MCF 10A (cell line): ENCODE measurements around the gene CNN3. TPM values are rescaled to one million over a fixed set of nuclear protein-coding genes. Genes with fewer than 3 reads are reported as not detected.
A peak's percentile ranks its signal among the peaks of the same experiment; 100 is the strongest.

ENCODE experiments used
- BruUV-seq: library from RNA; stranded (reverse); fragments of 400-500 nt; replicated peaks from 2 replicates; lab custom pipeline; 2021; lab: Mats Ljungman, UMichigan
- CTCF ChIA-PET: fragments of 300-600 bp; sonication (Branson Sonifier 250); formaldehyde crosslinking; extraction: SDS; loops from one replicate; lab custom pipeline; 2021; ENCODE audit warnings: antibody characterized with exemption, inconsistent platforms; lab: Yijun Ruan, JAX
- POLR2A ChIA-PET: fragments of 300-600, 350-650 bp; sonication (Branson Sonifier 250); formaldehyde crosslinking; extraction: SDS; loops from one replicate; lab custom pipeline; 2020; ENCODE audit warnings: antibody characterized with exemption, inconsistent platforms; lab: Yijun Ruan, JAX
- DNase-seq: peaks from one replicate; pipeline ENCODE4 v3.0.0-alpha.2; 2018; ENCODE audit not compliant: unreplicated experiment
- H3K27ac Mint-ChIP-seq: one replicate; pipeline ENCODE4 v1.8.0; 2022; ENCODE audit warnings: mild to moderate bottlenecking, low read depth, mixed read lengths; ENCODE audit not compliant: unreplicated experiment
- H3K27me3 Mint-ChIP-seq: one replicate; pipeline ENCODE4 v1.8.0; 2022; ENCODE audit warnings: mixed read lengths; ENCODE audit not compliant: insufficient read depth, unreplicated experiment
- H3K36me3 Mint-ChIP-seq: one replicate; pipeline ENCODE4 v1.8.0; 2022; ENCODE audit warnings: mild to moderate bottlenecking, moderate library complexity, mixed read lengths; ENCODE audit not compliant: insufficient read depth, unreplicated experiment
- H3K4me1 Mint-ChIP-seq: one replicate; pipeline ENCODE4 v1.8.0; 2022; ENCODE audit warnings: mixed read lengths; ENCODE audit not compliant: insufficient read depth, unreplicated experiment
- H3K4me3 Mint-ChIP-seq: one replicate; pipeline ENCODE4 v1.8.0; 2022; ENCODE audit warnings: mild to moderate bottlenecking, moderate library complexity, mixed read lengths; ENCODE audit not compliant: unreplicated experiment
- H3K9me3 Mint-ChIP-seq: one replicate; pipeline ENCODE4 v1.8.0; 2022; ENCODE audit warnings: mixed read lengths; ENCODE audit not compliant: unreplicated experiment
- CTCF ChIP-seq: fragments of 200-600 bp; IDR thresholded peaks from one replicate; pipeline ENCODE4 v1.8.0; 2022; ENCODE audit warnings: antibody characterized with exemption, mild to moderate bottlenecking; ENCODE audit not compliant: unreplicated experiment
- intact Hi-C: fragments of 100-400 bp; cut with micrococcal nuclease; formaldehyde crosslinking; loops from 2 replicates; pipeline ENCODE4 v1.14.1; 2022
- total RNA-seq: library from RNA; stranded (reverse); gene quantifications from 2 replicates; pipeline ENCODE4 v1.2.3, GENCODE V29; 2022

CNN3 gene
- total RNA-seq, 1 experiment from 2014 or later: 48.2 TPM

GRCh38 chr1:94864821-94865220 is 62.1 kb downstream of the CNN3 start:
- DNase-seq: no peak
- POLR2A ChIA-PET: interaction anchor here (0.6 to 8.1 kb wide), 8 partner anchors 10 to 322 kb away, joined by 3 to 91 read pairs (median 4); no protein-coding TSS in a partner anchor
- BruUV-seq: no TSS peak
- Mint-ChIP-seq H3K36me3 (no peaks in the 10 kb centered on the region), H3K4me3 (peak overlapping the region; percentile 32), H3K4me1 (peaks cover 25% of the 10 kb centered on the region), H3K9me3 (no peaks in the 10 kb centered on the region), H3K27ac (peak overlapping the region; percentile 86), H3K27me3 (no peaks in the 10 kb centered on the region)
- intact Hi-C loops: no loop called here
- CTCF ChIA-PET: interaction anchor here (1.0 to 2.2 kb wide), 7 partner anchors 9 to 179 kb away, joined by 4 to 22 read pairs (median 6); no protein-coding TSS in a partner anchor
- TF ChIP-seq CTCF: no peak

GRCh38 chr1:94863919-94864318 is 63.0 kb downstream of the CNN3 start:
- TF ChIP-seq CTCF: no peak
- POLR2A ChIA-PET: interaction anchor here (0.7 to 8.1 kb wide), 11 partner anchors 10 to 218 kb away, joined by 3 to 91 read pairs (median 4); no protein-coding TSS in a partner anchor
- DNase-seq: peak; percentile 91

GRCh38 chr1:94863297-94863911 is 63.5 kb downstream of the CNN3 start:
- Mint-ChIP-seq H3K27ac (peak overlapping the region; percentile 97), H3K9me3 (no peaks in the 10 kb centered on the region), H3K36me3 (peaks cover 2% of the 10 kb centered on the region), H3K4me1 (peaks cover 27% of the 10 kb centered on the region), H3K27me3 (no peaks in the 10 kb centered on the region), H3K4me3 (peak overlapping the region; percentile 55)
- TF ChIP-seq CTCF: no peak
- ChIA-PET CTCF (interaction anchor here (0.5 to 2.7 kb wide), 8 partner anchors 9 to 528 kb away, joined by 3 to 22 read pairs (median 4); partner anchors contain the start of gene SLC44A3), POLR2A (interaction anchor here (1.0 to 8.1 kb wide), 7 partner anchors 9 to 178 kb away, joined by 3 to 91 read pairs (median 7); no protein-coding TSS in a partner anchor)
- BruUV-seq: no TSS peak
- intact Hi-C loops: no loop called here
- DNase-seq: peak; percentile 33

More at GRCh38 chr1:94863919-94864318, 63.0 kb downstream of the CNN3 start:
- peak overlapping the region; percentile 55 for H3K4me3 Mint-ChIP-seq
- BruUV-seq: no TSS peak
- intact Hi-C loops: no loop called here
- CTCF ChIA-PET: interaction anchor here (0.7 to 2.7 kb wide), 10 partner anchors 9 to 1211 kb away, joined by 3 to 22 read pairs (median 5); partner anchors contain the start of gene SLC44A3
- H3K36me3 Mint-ChIP-seq: no peaks in the 10 kb centered on the region
- H3K4me1 Mint-ChIP-seq: peaks cover 25% of the 10 kb centered on the region
- peak overlapping the region; percentile 97 for H3K27ac Mint-ChIP-seq
- no peaks in the 10 kb centered on the region for H3K9me3 Mint-ChIP-seq
- no peaks in the 10 kb centered on the region for H3K27me3 Mint-ChIP-seq

GRCh38 chr1:94862718-94863117 is 64.2 kb downstream of the CNN3 start:
- no peak for TF ChIP-seq CTCF
- H3K4me3 Mint-ChIP-seq: no peak overlapping the region
- BruUV-seq: no TSS peak

More at GRCh38 chr1:94862718-94863117, 64.2 kb downstream of the CNN3 start:
- Mint-ChIP-seq H3K27me3 (no peaks in the 10 kb centered on the region), H3K4me1 (peaks cover 31% of the 10 kb centered on the region), H3K27ac (peak overlapping the region; percentile 97), H3K36me3 (peaks cover 7% of the 10 kb centered on the region), H3K9me3 (no peaks in the 10 kb centered on the region)
- intact Hi-C loops: no loop called here
- peak; percentile 35 for DNase-seq
- ChIA-PET CTCF (interaction anchor here (1.0 to 2.7 kb wide), 3 partner anchors 8 to 180 kb away, joined by 3 to 22 read pairs (median 17); no protein-coding TSS in a partner anchor), POLR2A (interaction anchor here (1.2 to 8.1 kb wide), 4 partner anchors 9 to 178 kb away, joined by 3 to 91 read pairs (median 32); no protein-coding TSS in a partner anchor)
